GM21723 (cell line): ENCODE measurements around the gene SQOR.
"Not testable (repeated sequence)": the region's sequence is repeated elsewhere in the genome, so short reads cannot be mapped to it uniquely, and the experiment has no call there.

Experiments used
- ATAC-seq: cut with Tn5 transposase; IDR thresholded peaks from one replicate; pipeline ENCODE4 v1.9.1; 2021; ENCODE audit warnings: mild to moderate bottlenecking, moderate library complexity; ENCODE audit not compliant: unreplicated experiment

SQOR gene

DNA sequence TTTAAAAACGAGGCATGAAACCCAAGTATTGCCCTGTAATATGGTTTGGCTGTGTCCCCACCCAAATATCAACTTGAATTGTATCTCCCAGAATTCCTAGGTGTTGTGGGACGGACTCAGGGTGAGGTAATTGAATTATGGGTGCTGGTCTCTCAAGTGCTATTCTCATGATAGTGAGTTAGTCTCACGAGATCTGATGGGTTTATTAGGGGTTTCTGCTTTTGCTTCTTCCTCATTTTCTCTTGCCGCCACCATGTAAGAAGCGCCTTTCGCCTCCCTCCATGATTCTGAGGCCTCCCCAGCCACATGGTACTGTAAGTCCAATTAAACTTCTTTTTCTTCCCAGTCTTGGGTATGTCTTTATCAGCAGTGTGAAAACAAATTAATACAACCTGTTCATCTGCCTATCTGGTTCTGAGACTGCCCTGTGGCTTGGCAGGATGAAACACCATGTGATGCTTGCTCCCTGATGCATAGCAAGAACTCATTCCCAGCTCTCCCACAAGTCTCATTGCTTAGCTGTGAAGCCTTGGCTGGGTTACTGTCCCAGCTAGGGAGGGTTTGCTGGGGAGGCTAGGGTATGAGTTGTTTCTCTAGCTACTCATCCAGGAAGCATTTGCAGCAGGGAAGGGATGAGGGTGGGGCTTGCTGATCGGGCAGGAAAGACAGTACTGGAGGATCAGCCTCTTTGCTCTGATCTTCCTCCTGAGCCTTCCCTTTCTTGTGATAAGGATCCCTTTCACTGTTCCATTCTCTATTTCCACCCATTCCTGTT is 3.7 kb upstream of the SQOR start:
- no peak for ATAC-seq

DNA sequence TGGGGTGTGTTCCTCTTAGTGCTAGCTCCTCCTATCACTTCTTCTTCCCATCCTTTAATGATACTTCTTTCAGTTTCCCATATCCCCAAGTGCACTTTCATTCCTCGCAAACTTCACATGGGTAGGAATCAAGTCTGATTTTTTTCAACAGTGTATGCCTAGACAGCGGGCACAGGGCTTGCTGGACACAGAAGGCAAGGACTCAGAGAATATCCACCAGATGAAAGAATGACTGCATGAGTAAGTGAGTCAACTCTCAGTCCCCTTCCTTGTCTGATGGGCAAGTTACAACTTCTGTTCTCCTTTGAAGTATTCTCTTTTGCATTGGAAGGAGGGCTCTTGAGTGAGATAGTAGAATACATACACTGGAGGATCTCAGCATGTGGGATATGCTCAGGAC is 3.1 kb upstream of the SQOR start:
- no peak for ATAC-seq

DNA sequence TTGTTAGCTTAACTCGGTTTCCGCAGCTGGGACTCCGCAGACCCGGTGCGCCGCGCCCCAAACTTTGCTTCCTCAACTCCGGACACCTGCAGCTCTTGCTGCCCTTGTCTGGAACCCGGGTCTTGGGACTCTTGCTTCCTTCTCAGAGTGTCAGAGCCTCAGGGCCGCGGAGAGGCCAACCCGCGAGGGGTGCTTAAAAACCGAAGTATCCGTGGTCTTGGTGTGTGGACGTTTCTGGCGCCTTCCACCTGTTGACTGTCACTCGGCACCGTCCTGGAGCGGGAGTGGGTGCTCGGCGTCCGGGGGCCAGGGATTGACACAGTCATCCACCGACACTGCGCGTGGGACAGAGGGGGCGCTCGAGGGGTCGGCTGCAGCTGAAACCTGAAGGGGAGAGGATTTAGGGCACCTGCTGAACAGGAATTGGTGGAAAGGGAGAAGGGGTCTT is 386 bp downstream of the SQOR start:
- ATAC-seq = peak; percentile 57

DNA sequence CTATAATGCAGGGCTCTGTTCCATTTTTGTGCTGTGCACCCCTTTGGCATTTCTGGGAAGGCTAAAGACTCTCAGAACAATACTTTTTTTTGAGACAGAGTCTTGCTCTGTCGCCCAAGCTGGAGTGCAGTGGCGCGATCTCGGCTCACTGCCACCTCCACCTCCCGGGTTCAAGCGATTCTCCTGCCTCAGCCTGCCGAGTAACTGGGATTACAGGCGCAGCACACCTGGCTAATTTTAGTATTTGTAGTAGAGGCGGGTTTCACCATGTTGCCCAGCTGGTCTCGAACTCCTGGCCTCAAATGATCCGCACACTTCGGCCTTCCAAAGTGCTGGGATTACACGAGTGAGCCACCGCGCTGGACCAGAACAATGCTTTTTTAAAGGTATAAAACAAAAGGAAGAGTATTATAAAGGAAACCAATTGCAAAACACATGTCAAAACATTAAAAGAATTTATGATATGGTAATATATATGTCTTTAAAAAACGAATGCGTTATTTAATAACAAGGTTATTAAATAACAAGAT is 999 bp downstream of the SQOR start:
- ATAC-seq = no peak

DNA sequence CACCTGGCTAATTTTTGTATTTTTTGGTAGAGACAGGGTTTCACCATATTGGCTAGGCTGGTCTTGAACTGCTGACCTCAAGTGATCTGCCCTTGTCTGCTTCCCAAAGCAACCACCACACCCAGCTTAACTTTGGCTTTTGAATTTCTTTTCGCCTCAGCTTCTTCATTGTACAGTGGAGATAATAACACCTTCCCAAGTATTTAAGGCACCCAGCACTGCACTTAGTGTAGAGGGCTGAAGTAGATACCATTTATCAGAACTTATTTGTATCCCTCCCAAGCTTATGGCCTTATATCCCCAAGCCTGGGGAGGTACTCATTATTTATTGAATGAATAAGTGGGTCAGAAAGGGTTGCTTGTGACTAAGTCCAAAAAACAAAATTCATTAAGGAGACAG is 2.3 kb downstream of the SQOR start:
- no peak for ATAC-seq

DNA sequence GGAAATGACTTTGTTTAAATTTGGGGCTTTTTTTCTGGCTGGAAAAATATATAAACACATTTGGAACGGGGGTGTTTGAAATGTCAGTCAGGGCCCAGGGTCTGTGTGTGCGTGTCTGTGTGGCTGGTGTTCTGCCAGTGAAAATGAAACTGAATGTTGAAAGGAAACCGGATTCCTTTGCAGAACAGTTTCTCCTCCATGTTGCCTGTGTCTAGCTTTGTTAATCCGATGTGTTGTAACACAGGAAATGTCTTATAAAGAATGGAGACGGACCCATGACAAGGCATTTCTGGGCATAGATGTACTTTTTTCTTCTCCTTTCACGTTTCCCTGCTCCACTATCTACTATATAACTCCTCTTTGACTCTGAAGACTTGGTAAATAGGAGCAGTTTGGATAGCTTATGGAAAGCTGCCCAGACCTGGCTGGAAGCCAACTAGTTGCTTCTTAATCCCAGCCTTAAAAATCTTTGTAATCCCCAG is 2.8 kb downstream of the SQOR start:
- ATAC-seq = peak; percentile 62

DNA sequence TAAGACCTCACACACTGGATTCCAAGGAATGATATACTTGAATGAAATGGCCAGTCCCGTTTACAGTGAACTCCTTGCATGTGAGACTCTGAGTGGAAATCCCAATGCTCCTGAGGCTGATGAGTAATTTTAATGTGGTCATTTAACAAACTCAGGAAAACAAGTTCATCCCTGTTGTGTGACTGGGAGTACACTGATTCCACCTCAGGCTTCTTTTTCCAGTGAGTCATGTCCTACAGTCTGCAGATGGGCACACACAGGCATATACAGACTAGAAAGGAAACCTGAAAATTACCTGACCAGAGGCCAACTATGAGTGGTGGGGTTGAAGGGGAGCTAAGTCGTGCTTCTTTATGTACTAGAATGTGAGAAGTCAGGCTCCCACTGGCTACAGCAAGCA is 5.8 kb downstream of the SQOR start:
- ATAC-seq = no peak

DNA sequence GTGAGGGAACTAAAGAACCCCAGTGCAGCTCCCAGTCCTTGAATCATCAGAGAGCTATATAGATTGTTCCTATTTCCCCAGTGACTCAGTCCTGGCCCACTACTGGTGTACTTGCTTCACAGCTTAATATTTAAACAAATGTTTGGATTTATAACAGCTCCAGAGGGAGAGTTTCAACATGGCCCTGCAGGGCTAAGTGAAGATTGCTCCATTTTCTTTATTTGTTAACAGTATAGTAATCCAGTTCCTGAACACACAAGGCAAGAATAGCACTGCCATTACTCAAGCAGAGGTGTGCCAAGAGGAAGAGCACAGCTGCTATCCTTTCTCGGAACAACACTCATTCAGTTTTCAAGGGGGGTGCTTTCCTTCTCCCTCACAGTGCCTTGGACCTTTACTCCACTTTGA is 6.5 kb downstream of the SQOR start:
- ATAC-seq = no peak

DNA sequence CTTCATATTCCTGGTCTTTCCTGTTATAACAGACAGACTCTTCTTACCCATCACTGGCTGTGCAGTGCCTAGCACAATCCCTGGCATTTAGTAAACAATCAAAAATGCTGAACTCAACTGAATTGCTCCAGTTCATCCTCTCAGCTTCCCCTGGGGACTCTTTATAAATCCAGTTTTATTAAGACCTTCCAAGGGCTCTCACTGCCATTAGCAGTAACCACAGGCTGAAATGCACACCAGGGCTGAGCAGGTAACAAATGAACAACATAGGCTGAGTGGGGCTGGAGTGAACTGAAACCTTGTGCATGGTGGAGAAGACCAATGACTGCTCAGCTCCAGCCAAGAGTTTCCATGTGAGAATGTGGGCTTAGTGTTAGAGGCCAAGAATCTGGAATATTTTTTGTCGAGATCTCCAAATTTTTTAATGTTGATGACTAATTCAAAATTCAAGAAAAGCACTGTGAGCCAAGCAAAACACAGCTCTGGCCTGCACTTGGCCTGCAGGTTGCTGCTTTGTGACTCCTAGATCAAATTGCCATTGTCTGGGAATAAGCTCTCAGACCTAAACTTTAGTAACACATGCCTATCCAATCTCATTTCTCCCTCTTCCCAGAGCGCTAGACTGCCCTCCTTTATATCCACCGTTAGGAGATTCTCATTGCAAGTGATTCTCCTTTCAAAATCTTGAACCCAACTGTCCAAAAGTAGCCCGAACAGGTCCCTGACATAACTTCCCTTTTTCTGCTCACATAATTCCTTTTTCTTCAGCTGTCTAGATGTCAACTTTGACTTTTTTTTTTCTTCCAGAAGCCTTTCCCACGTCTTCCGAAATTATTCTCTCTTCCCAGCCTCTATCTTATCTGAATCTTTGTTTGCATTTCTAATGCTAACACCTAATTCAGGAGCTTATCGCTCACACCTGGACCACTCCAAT is 7.4 kb downstream of the SQOR start:
- no peak for ATAC-seq

DNA sequence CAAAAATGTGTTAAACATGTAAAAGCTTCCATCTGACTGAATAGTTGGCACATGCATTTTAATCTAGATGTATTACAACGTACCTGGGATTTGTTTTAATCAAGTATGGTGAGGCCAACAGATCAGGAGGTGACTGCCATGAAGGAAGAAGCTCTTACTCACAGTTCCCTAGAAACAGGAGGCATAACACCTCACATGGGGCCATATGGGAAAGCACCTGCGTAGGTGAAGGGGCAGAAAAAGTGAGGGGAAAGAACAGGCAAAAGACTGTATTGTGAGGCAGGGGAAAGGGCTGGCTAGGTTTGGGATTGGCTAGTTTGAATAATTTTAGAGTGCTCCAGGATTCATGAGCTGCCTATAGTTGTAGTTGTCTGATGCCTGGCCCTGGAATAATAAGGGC is 9.6 kb downstream of the SQOR start:
- ATAC-seq = no peak

DNA sequence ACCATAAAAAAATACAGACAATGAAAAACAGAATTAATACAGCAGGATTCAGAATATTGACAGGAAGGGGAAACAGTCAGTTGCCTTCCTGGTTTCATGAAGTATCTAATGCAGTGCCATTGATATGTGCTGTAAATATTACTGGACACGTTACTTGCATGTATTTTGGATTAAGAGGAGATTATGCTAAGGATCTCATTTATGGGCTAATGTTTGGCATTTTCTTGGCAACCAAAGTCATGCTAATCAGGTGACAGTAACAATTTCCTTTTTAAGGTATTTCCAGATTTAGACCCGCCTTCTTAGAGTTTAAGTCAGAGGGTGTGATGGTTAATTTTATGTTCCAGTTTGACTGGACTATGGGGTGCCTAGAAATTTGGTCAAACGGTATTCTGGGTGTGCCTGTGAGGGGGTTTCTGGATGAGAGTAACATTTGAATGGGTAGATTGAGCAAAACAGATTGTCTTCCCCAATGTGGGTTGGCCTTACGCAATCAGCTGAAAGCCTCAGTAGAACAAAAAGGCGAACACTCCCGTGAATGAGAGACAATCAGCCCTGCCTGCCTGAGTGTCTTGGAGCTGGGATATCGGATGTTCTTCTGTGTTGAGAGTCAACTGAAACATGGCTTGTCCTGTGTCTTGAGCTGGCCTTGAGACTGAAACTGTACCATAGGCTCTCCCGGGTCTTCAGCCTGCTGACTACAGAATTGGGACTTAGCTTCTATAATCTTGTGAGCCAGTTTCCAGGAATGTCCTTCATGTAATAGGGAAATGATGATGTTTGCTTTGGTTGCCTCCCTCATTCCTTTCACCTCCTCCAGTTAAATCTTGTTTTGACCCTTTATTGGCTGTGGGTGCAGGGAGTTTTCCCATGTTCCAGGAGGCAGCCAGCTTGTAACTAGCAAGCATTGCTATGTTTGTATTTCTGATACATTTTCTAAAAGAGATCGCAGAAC is 10.5 kb downstream of the SQOR start:
- no peak for ATAC-seq

DNA sequence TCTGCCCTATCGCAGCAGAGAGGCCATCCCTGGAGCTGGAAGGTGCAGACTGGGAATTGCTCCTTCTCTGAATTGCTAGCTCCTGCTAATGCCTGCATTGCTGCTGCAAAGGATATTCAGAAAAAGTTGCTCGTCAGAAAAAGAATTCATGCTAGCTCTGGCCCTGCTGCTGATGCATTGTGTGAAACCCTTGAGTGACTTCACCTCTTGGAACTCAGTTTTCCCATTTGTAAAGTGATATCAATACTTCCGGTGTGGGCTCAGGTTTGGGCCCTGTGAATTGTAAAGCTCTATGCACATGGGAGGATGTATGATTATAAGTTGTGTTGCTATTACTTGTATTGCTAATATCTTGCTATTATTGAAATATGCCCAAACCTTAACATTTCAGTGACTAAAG is 11.4 kb downstream of the SQOR start:
- no peak for ATAC-seq

DNA sequence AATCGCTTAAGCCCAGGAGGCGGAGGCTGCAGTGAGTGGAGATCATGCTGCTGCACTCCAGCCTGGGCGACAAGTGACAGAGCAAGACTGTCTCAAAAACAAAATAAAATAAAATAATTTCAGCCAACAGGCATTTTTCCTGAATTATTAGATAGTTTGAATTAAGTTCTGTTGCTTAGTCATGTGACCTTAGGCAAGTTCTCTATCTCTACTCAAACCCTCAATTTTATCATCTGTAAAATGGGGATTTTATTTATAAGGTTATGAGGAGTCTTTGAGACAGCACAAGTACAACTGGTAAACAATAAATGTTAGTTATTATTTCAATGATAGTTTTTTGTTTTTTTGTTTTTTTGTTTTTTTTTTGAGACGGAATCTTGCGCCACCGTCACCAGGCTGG is 13.0 kb downstream of the SQOR start:
- ATAC-seq = no peak

DNA sequence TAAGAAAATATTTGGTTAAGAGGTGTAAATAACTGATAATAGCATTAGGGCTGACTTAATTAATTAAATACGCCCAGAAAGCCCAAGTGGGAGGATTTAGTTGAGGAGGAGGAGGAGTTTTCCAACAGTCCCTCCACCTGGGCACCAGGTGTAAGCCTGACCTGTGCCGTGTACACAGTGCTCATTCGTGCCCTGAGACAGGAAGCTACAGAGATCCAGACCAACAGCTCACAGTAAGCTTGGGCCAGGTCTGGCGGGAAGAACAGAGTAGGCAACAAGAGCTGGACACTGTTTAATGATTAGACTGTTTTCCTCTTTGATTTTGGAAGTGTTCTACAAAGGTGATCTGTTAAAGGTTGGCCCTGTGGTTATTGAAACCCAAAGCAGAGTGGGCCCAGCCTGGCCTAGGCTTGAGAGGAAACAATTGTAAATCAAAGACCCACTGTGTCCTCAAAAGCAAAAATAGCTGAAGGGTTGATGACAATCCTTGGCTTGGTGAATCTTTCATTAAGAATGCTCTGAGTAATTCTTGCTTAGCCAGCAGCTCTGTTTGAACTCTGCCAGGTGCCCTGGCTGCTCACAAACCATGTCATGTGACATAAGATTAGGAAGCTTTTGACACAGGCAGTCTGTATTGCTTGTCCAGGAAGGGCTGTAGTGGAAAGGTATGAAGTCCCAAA is 13.8 kb downstream of the SQOR start:
- no peak for ATAC-seq

DNA sequence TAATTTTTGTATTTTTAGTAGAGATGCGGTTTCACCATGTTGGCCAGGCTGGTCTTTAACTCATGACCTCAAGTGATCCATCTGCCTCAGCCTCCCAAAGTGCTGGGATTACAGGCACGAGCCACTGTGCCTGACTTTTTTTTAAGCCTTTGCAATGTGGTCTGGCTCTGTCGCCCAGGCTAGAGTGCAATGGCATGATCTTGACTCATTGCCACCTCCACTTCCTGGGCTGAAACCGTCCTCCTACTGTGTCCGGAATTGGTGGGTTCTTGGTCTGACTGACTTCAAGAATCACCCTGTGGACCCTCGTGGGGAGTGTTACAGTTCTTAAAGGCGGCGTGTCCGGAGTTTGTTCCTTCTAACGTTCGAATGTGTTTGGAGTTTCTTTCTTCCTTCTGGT is 15.2 kb downstream of the SQOR start:
- ATAC-seq = not testable (repeated sequence)

DNA sequence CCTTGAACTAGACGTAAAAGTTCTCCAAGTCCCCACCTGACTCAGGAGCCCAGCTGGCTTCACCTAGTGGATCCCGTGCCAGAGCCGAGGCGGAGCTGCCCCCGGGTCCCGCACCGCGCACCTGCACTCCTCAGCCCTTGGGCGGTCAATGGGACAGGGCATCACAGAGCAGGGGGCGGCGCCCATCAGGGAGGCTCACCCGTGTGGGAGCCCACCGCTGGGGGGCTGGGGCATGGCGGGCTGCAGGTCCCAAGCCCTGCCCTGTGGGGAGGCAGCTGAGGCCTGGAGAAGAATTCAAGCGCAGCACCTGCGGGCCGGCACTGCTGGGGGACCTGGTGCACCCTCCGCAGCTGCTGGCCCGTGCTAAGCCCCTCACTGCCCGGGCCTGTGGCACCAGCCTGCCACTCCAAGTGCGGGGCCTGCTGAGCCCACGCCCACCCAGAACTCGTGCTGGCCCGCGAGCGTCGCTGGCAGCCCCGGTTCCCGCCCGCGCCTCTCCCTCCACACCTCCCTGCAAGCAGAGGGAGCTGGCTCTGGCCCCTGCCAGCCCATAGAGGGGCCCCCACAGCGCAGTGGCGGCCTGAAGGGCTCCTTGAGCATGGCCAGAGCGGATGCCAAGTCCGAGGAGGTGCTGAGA is 16.2 kb downstream of the SQOR start:
- no peak for ATAC-seq

DNA sequence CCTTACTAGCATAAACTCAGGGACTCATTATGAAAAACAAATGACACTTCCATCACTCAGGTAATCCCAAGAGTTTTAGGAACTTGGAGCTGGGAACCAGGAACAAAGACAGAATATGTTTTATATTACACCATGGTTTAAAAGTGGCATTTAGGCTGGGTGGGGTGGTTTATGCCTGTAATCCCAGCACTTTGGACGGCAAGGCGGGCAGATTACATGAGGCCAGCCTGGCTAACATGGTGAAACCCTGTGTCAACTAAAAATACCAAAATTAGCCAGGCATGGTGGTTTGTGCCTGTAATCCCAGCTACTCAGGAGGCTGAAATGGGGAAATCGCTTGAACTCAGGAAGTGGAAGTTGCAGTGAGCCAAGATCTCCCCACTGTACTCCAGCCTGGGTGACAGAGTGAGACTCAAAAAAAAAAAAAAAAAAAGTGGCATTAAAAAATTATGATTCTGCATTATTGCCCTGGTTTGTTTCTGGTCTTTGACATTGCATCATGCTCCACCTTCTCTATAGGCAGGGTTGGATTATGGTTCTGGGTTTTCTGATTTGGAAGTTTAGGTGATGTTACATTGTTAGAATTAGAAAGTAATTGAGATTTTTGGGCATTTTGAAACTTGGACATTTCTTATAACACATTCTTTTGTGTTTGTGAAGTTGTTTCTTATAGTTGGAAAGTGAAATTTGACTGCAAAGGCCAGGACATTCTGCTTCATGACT is 19.0 kb downstream of the SQOR start:
- no peak for ATAC-seq

DNA sequence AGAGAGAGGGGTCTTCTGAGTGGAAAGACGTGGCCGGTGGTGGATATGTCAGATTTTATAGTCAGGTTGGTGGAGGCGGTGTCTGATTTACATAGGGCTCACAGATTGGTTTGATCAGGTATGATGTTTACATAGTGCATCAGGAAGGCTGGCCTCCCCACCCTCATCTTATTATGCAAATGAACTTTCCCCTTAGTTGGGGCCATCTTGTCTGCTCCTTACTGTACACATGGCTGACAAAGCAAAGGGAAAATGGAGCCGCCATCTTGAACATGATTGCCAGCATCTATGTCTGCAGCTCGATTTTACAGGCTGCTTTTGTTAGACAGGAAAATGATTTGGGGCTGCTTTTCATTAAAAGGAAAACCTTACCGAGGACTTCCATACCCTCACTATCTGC is 19.9 kb downstream of the SQOR start:
- ATAC-seq = no peak

DNA sequence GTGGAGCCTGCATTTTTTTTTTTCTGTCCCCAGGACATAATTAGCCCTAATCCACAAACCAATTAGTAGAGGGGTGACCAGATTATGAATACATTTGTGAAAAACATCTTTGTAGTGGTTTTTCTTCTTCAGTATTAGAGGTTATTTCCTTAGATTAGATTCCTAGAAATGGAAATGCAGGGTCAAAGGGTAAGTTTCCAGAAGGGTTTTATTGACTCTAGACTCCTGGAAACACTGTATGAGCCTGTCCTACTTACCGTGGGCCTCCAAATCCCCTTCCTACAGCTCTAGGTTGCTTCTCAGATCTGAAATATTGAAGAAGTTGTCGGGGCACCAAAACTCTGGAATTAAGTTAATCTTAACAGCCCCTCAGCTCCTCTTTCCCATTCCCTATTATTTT is 22.4 kb downstream of the SQOR start:
- no peak for ATAC-seq
